HCT116 (cell line): Measurements from ENCODE around the gene CNTFR.

Experiments used
- CBX3 ChIP-seq: IDR thresholded peaks from 2 replicates; pipeline ENCODE4 v1.6.1; 2012; ENCODE audit warnings: low read depth
- CEBPB ChIP-seq: IDR thresholded peaks from 2 replicates; pipeline ENCODE4 v1.6.1; 2012; ENCODE audit warnings: low read depth
- EGR1 ChIP-seq: IDR thresholded peaks from 2 replicates; pipeline ENCODE4 v1.6.1; 2012; ENCODE audit warnings: low read depth
- EZH2 ChIP-seq: fragments of 200-600 bp; sonication (generic); IDR thresholded peaks from 2 replicates; pipeline ENCODE4 v1.6.1; 2017; ENCODE audit warnings: antibody characterized with exemption, mixed run types
- POLR2A ChIP-seq: IDR thresholded peaks from 2 replicates; pipeline ENCODE4 v1.7.0; 2011; ENCODE audit warnings: borderline replicate concordance; ENCODE audit not compliant: insufficient read depth, insufficient read length; ENCODE audit errors: extremely low read depth
- POLR2AphosphoS5 ChIP-seq: IDR thresholded peaks from 2 replicates; pipeline ENCODE4 v1.6.1; 2011; ENCODE audit warnings: mild to moderate bottlenecking, low read depth, low read length, moderate library complexity
- TF ChIP-seq, protein P1 (sequence below), 3 experiments: fragments of 200-600 bp in 1 of 3; sonication (generic) in 1 of 3; IDR thresholded peaks in 2 of 3; conservative IDR thresholded peaks in 1 of 3; 2 replicates each; pipeline ENCODE4 v1.5.1; 2012 to 2017; ENCODE audit warnings: low read depth in 2 of 3, low read length in 2 of 3, antibody characterized with exemption in 1 of 3, borderline replicate concordance in 1 of 3, control low read depth in 1 of 3, mild to moderate bottlenecking in 1 of 3, mixed read lengths in 1 of 3, mixed run types in 1 of 3, moderate library complexity in 1 of 3; ENCODE audit not compliant: insufficient read depth in 1 of 3
- TF ChIP-seq, protein P2 (sequence below): IDR thresholded peaks from 2 replicates; pipeline ENCODE4 v1.6.1; 2012; ENCODE audit warnings: low read depth
- TF ChIP-seq, protein P3 (sequence below): IDR thresholded peaks from 2 replicates; pipeline ENCODE4 v1.6.1; 2011; ENCODE audit warnings: mild to moderate bottlenecking, low read length, moderate library complexity; ENCODE audit not compliant: insufficient replicate concordance; ENCODE audit errors: extremely low read depth

DNA sequence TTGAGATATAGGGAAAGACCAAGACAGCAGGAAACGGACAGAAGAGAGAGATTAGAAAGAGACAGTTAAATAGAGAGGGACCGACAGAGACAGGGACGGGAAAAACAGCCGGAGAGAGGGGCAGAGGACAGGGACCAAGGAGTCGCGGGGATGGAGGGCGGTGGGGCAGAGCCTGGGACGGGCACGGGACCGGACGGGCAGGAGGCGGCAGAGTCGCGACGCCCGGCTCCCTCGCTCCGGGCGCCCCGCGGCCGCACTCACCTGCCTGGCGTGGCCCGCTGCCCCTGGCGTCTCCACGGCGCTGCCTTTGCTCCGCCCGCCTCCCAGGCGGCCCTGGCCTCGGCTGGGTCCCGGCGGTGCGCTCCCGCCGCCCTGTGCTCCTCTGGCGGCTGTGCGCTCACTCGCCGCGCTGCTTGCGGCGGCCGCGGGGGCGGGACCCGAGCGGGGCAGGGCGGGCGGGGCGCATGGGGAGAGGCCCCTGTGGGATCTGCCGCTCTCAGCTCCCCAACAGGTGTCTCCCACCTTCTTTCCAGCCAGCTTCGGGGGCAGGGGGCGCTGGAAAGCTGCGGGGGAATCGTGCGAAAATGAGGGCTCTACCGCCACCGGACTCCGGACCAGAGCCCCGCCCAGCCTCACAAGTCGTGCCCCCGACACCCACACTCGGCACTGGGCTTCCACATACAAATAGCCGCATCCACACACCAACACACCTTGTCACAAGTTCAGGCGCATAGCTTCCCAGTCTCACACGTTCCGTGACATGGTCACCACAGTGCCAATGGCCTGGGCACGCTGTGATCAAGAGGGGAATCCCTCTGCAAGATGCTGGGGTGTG lies 39.3 kb upstream of the CNTFR start, which contains the start of gene ARID3C:
- TF ChIP-seq, protein P1, sequence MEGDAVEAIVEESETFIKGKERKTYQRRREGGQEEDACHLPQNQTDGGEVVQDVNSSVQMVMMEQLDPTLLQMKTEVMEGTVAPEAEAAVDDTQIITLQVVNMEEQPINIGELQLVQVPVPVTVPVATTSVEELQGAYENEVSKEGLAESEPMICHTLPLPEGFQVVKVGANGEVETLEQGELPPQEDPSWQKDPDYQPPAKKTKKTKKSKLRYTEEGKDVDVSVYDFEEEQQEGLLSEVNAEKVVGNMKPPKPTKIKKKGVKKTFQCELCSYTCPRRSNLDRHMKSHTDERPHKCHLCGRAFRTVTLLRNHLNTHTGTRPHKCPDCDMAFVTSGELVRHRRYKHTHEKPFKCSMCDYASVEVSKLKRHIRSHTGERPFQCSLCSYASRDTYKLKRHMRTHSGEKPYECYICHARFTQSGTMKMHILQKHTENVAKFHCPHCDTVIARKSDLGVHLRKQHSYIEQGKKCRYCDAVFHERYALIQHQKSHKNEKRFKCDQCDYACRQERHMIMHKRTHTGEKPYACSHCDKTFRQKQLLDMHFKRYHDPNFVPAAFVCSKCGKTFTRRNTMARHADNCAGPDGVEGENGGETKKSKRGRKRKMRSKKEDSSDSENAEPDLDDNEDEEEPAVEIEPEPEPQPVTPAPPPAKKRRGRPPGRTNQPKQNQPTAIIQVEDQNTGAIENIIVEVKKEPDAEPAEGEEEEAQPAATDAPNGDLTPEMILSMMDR (IDR thresholded peaks at IDR 0.05 in 2 of 3, conservative IDR thresholded peaks at IDR 0.05 in 1 of 3; ENCODE audit: borderline replicate concordance in 1 of 3, insufficient read depth in 1 of 3, low read depth in 2 of 3, low read length in 2 of 3) = no peak
- TF ChIP-seq POLR2A (no peak), EGR1 (no peak), POLR2AphosphoS5 (no peak), EZH2 (no peak), CEBPB (no peak), CBX3 (no peak)
- TF ChIP-seq, protein P2, sequence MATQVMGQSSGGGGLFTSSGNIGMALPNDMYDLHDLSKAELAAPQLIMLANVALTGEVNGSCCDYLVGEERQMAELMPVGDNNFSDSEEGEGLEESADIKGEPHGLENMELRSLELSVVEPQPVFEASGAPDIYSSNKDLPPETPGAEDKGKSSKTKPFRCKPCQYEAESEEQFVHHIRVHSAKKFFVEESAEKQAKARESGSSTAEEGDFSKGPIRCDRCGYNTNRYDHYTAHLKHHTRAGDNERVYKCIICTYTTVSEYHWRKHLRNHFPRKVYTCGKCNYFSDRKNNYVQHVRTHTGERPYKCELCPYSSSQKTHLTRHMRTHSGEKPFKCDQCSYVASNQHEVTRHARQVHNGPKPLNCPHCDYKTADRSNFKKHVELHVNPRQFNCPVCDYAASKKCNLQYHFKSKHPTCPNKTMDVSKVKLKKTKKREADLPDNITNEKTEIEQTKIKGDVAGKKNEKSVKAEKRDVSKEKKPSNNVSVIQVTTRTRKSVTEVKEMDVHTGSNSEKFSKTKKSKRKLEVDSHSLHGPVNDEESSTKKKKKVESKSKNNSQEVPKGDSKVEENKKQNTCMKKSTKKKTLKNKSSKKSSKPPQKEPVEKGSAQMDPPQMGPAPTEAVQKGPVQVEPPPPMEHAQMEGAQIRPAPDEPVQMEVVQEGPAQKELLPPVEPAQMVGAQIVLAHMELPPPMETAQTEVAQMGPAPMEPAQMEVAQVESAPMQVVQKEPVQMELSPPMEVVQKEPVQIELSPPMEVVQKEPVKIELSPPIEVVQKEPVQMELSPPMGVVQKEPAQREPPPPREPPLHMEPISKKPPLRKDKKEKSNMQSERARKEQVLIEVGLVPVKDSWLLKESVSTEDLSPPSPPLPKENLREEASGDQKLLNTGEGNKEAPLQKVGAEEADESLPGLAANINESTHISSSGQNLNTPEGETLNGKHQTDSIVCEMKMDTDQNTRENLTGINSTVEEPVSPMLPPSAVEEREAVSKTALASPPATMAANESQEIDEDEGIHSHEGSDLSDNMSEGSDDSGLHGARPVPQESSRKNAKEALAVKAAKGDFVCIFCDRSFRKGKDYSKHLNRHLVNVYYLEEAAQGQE = no peak
- TF ChIP-seq, protein P3, sequence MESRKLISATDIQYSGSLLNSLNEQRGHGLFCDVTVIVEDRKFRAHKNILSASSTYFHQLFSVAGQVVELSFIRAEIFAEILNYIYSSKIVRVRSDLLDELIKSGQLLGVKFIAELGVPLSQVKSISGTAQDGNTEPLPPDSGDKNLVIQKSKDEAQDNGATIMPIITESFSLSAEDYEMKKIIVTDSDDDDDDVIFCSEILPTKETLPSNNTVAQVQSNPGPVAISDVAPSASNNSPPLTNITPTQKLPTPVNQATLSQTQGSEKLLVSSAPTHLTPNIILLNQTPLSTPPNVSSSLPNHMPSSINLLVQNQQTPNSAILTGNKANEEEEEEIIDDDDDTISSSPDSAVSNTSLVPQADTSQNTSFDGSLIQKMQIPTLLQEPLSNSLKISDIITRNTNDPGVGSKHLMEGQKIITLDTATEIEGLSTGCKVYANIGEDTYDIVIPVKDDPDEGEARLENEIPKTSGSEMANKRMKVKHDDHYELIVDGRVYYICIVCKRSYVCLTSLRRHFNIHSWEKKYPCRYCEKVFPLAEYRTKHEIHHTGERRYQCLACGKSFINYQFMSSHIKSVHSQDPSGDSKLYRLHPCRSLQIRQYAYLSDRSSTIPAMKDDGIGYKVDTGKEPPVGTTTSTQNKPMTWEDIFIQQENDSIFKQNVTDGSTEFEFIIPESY = no peak
